ENCODE results near the gene RASA1. TPM values are rescaled to one million over a fixed set of nuclear protein-coding genes. Genes with fewer than 3 reads are reported as not detected.
"Not testable (repeated sequence)": the region's sequence is repeated elsewhere in the genome, so short reads cannot be mapped to it uniquely, and the experiment has no call there.

Gene RASA1
- total RNA-seq, 2 donors from 2014 or later, result 22.6 to 23.0 TPM

DNA sequence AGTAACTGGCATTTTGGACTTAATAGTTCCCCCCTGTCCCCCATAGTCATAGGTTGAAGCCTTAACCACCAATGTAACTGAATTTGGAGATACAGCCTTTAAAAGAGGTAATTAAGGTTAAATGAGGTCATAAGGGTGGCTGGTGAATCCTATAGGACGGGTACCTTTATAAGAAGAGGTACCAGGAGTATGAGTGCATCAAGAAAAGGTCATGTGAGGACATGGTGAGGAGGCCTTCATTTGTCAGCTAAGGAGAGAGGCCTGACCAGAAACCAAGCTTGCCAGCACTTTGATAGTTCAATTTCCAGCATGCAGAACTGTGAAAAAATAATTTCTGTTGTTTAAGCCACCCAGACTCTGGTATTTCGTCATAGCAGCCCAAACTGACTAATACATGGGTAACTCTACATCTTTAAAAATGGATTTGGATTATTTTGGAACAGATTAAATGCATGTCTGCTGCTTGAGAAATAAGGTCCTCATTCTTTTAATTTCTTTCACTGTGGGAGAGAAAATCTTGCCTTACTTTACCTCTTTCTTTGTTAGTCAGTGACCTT, 9.7 kb downstream of the RASA1 start:
- no peak for DNase-seq (ENCODE audit: low spot score)
- intact Hi-C loops (cut with DNase I), result no loop called here

DNA sequence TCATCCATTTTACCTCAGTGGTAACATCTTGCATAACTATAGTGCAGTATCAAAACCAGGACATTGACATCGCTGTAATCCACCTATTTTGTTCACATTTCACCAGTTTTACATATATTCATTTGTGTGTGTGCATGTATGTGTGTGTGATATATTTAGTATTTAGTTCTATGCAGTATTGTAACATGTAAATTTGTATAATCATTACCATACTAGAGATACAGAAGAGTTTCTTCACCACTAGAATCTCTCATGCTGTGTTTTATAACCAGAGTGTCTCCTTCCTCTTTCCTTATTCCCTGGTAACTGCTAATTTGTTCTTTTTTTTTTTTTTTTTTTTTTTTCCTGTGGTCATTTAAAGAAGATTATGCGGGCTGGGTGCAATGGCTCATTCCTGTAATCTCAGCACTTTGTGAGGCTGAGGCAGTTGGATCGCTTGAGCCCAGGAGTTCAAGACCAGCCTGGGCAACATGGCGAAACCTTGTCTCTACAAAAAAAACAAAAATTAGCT, 11.0 kb downstream of the RASA1 start:
- intact Hi-C loops (cut with DNase I), result no loop called here
- no peak for DNase-seq (ENCODE audit: low spot score)

DNA sequence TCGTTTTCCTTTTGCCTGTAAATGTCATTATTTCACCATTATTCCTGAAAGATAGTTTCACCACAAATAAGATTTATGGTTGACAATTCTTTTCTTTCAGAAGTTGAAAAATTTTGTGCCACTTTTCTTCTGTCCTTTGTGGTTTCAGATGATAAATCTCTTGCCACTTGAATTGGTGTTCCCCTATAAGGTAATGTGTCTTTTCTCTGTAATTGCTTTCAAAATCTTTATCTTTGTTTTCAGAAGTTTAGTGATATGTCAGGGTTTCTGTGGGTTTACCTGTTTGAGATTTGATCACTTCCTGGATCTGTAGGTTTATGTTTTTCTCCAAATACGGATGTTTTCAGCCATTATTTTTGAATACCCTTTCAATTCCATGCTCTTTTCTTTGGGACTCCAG, 14.6 kb downstream of the RASA1 start:
- DNase-seq (ENCODE audit: low spot score), result no peak
- intact Hi-C loops (cut with DNase I), result no loop called here

DNA sequence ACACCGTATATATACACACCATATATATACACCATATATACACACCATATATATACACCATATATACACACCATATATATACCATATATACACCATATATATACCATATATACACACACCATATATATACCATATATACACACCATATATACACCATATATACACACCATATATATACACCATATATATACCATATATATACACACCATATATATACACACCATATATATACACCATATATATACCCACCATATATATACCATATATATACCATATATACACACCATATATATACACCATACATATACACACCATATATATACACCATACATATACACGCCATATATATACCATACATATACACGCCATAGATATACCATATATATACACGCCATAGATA, 19.6 kb downstream of the RASA1 start:
- intact Hi-C loops (cut with DNase I); DNase-seq (ENCODE audit: low spot score): not testable (repeated sequence)

DNA sequence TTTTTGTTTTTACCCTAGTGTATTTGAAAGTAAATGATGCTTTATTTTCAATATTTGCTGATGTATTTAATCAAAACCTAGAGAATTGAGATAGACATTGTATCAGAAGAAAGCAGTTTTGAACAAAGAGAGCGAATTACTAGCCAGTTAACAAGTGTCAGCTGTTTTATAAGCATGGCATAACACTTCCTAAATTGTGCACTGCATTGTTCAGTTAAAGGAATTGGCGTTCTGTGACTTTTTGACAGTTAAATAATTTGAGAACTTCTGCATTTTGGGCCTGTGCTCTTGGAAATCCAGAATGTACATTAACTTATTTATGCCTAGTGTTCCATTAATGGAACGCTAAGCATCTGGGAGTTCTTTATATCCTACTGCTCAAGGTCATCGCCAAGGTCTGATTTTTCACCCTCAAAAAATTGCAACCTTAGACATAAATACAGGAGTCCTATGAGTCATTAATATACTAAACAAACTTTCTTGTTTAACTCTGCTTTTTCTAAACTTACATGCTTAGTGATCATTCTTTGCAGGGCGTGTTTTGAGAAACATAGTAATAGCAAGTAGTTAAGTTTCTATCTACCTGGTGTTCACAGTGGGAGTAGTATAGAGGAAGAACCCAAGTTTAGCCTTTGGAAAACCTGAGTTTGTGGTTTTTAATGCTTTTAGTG, 31.1 kb downstream of the RASA1 start:
- intact Hi-C loops (cut with DNase I), result no loop called here
- DNase-seq (ENCODE audit: low spot score), result no peak

DNA sequence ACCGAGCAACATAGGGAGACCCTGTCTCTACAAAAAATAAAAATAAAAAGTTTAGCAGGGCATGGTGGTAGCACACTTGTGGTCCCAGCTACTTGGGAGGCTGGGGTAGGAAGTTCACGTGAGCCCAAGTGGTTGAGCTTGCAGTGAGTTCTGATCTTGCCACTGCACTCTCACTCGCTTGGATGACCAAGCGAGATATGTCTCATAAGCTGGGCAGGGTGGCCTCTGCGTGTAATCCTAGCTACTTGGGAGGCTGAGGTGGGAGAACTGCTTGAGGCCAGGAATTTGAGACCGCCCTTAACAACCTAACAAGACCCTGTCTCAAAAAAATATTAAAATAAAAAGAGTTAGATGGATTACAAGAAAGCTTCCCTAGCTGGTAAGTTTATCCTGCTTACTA, 32.5 kb downstream of the RASA1 start:
- intact Hi-C loops (cut with DNase I), result no loop called here
- no peak for DNase-seq (ENCODE audit: low spot score)

DNA sequence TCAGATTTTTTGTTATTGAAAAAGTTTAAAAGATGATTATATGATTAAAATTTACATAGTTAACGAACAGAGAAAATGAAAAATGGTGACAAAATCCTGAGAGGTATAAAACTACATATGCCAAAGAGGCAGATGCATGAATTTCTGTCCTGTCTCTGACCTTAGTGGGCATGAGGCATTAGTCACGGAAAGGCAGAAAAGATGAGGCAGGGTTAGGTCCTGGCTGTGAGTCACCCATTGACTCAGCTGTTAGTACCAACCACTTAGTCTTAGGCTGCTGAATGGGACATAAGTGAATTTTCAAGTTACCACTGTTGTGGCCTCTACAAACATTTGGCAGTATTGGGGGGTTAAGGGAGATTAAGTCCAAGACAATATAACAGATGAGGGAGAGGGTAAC, 33.1 kb downstream of the RASA1 start:
- no peak for DNase-seq (ENCODE audit: low spot score)
- intact Hi-C loops (cut with DNase I), result no loop called here

DNA sequence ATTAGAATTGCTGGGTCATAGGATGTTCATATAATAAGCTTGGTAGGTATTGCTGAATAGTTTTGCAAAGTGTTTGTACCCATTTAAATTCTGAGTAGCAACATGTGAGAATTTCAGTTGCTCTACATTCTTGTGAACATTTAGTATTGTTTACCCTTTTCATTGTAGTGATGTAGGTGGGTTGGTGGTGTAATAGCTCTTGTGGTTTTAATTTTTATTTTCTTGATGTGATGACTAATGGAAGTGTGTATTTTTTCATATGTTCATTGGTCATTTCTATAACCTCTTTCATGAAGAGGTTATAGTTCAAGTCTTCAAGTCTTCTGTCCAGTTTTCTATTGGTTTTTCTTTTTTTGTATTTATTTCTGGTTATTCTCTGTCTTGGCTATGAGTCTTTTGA, 34.4 kb downstream of the RASA1 start:
- no peak for DNase-seq (ENCODE audit: low spot score)

DNA sequence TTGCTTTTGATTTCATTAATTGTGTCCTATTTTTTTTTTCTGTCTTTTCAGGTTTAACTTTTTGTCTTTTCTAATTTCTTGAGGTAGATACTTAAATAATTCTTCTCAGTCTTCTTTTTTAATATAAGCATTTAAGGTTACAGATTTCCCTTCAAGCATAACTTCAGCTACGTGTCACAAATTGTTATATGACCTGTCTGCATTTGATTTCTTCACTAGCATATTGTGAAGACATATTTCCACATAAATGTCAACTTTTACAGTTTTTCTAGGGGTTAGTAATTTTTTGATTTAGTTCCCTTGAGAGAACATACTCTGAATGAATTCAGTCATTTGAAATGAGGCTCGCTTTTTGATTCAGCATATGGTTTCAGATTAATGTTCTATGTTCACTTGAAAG, 35.6 kb downstream of the RASA1 start:
- DNase-seq (ENCODE audit: low spot score), result no peak
- intact Hi-C loops (cut with DNase I), result no loop called here

More for the DNA sequence above, 34.4 kb downstream of the RASA1 start:
- intact Hi-C loops (cut with DNase I), result no loop called here

DNA sequence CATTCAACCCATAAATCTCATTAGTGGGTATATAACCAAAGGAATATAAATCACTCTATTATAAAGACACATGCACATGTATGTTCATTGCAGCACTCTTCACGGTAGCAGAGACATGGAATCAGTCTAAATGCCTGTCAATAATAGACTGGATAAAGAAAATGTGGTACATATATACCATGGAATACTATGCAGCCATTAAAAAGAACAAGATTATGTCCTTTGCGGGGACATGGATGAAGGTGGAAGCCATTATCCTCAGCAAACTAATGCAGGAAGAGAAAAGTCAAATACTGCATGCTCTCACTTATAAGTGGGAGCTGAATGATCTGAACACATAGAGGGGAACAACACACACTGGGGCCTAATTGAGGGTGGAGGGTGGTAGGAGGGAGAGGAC, 38.4 kb downstream of the RASA1 start:
- DNase-seq (ENCODE audit: low spot score); intact Hi-C loops (cut with DNase I): not testable (repeated sequence)

DNA sequence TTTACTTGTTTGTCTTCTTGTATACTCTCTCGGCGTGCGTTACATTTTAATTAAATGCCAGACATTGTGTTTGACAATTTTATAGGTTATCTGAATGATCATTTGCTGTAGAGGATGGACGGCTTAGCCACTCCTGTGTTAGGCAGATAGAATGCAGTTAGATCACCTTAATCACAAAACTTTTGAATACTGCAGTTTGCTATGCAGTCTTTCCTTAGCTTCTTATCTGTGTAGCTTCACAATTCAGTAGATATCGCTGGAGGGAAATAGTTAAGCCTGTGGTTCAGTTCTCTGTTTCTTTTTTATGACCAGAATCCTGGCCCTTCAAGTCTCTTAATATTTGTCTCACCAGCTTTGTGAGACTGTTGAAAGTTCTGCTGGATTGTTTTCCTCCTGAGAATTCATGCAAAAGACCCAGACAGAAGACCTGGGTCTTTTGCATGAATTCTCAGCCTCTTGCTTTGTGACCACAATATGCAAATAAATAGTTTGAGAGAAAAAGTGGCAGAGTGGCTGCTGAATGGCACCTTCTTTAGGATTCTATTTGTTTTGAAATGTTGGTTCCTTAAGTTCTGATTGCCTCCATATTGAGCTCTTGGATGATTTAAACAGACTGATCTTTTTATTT, 40.2 kb downstream of the RASA1 start:
- intact Hi-C loops (cut with DNase I), result no loop called here
- DNase-seq (ENCODE audit: low spot score), result no peak

DNA sequence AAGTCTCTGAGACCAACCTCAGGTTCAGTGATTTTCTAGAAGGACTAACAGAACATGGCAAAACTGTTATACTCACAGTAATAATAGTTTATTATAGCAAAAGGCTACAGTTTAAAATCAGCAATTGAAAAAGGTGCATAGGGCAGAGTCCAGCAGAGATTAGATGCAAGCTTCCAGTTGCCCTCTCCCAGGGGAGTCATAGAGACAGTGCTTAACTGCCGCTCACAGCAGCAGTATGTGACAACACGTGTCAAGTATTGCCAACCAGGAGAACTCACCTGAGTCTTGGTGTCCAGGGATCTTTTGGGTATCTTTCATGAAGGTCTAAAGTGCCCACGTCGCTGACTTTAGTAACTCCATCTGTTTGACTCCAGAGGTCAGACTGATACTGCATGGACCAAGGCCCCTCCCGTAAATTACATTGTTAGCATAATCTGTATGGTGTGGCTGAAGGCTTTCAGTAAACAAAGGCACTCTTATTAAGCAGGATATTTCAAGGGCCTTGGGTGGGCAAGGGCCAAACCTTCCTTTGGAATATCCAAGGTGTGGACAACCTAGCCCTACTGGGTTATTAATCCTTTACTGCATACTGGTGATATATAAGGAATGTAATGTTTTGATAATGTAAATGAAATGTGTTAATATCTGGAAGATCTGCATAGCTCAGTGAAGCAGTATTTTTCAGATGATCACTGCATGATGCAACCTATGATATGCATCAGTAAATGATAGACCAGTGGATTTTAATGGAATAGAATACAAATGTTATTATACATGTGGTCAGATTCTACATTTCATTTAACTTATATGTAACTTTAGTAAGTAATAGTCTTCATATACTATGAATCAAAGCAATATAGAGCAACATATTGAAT, 44.0 kb downstream of the RASA1 start:
- DNase-seq (ENCODE audit: low spot score), result no peak

DNA sequence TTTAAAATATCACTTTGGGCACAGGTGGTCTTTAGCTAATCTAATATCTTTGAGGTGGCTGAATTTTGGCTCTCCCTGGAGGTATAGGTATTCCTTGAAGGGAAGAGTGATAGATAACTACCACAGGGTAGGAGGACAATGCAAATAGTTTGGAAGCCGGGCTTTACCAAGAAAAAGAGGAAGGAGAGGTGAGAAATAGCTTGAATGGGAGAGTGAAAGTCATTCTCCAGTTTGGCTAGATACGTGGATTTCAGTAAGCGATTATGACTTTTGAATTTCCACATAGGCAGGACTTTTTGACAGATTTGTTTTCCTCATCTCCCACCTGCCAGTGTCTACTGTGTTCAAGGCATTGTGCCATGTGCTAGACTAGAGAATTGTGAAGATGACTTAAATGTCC, 45.5 kb downstream of the RASA1 start:
- intact Hi-C loops (cut with DNase I), result no loop called here
- DNase-seq (ENCODE audit: low spot score), result no peak

More for the DNA sequence above, 44.0 kb downstream of the RASA1 start:
- intact Hi-C loops (cut with DNase I), result no loop called here

DNA sequence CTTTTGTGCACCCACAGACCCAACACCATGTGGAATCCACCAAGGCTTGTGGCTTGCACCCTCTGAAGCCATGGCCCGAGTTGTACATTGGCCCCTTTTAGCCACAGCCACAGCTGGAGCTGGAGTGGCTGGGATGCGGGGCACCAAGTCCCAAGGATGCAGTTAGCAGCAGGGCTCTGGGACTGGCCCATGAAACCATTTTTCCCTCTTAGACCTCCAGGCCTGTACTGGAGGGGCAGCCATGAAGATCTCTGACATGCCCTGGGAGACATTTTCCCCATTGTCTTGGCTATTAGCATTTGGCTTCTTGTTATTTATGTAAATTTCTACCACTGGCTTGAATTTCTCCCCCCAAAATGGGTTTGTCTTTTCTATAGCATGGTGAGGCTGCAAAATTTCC, 51.8 kb downstream of the RASA1 start:
- intact Hi-C loops (cut with DNase I), result loop anchor here in 1 of 2 donors (5.0 kb wide), 1 partner anchor 1858 kb away; no protein-coding TSS in a partner anchor
- no peak for DNase-seq (ENCODE audit: low spot score)

DNA sequence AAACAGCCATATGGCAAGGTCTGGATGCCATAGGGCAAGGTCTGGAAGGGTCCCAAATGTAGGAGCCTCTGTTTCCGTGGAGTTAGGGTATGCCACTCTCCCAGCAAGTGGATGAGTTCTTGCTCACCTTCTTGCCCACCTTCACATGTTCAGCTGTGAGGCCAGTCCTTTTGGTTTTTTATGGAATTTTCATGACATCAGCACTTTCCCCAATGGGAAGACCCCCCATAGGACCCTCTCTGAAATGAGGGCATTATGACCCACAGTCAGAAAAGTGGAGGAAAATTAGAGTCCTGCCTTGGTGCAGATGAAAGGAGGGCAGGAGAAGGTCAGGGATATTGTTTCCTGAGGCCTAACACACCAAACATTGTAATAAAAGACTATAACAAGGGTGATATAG, 53.9 kb downstream of the RASA1 start:
- no peak for DNase-seq (ENCODE audit: low spot score)
- intact Hi-C loops (cut with DNase I), result loop anchor here in 1 of 2 donors (2.0 kb wide), 1 partner anchor 15 kb away; no protein-coding TSS in a partner anchor

DNA sequence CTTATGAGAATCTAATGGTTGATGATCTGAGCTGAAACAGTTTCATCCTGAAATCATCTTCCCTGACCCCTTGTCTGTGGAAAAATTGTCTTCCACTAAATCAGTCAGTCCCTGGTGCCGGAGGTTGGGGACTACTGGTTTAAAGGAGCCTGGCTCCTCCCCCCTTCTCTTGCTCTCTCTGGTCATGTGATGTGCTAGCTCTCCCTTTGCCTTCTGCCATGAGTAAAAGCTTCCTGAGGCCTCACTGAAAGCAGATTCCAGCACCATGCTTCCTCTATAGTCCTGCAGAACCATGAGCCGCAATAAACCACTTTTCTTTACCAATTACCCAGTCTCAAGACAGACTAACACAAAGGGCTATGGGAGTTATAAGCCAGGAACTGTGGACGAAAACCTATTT, 54.7 kb downstream of the RASA1 start:
- no peak for DNase-seq (ENCODE audit: low spot score)
- intact Hi-C loops (cut with DNase I), result loop anchor here in 1 of 2 donors (2.0 kb wide), 1 partner anchor 14 kb away; no protein-coding TSS in a partner anchor

DNA sequence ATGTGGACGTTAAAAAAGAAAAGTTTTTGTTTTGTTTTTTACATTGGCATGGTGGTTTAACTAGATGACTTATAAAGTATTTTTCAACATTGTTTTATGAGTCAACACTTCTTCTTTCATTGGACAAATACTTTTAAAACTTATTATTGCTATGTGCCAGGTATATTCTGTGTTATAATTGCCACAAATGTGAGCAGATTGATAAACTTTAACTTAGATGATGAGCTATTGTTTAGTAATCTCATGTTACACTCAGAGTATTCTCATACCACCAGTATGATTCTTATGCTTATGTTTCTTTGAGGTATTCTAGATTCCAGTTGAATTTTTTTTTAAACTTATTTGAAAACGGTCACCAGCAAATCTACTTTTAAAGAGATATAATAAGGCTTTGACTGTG, 60.3 kb downstream of the RASA1 start:
- intact Hi-C loops (cut with DNase I), result no loop called here
- no peak for DNase-seq (ENCODE audit: low spot score)

DNA sequence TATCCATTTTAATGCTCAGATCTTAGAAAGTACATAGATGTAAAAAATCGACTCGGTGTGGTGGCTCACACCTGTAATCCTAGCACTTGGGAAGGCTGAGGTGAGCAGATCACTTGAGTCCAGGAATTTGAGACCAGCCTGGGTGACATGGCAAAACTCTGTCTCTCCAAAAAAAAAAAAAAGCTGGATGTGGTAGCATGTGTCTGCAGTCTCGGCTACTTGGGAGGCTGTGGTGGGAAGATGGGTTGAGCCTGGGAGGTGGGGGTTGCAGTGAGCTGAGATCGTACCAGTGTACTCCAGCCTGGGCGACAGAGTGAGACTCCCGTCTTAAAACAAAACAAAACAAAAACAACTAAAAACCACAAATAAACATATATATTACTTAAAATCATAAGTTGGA, 61.4 kb downstream of the RASA1 start:
- no peak for DNase-seq (ENCODE audit: low spot score)
- intact Hi-C loops (cut with DNase I), result no loop called here

DNA sequence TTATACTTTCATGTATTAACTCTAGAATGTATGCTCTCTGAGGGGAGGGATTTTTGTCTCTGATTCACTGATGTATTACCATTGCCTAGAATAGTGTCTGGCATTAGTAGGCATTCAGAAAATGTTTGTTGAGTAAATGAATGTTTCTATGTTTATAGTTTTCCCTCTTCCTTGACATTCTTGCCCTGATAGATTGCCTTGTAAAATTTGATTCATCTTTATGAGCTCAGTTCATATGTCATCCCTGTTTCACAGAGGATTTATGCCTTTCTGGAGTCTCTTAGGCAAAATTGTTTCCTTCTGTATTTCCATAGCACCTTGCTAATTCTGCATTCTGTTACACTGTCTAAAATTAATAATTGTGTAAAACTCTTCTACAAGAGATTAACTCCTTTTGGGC, 72.3 kb downstream of the RASA1 start:
- intact Hi-C loops (cut with DNase I), result no loop called here

DNA sequence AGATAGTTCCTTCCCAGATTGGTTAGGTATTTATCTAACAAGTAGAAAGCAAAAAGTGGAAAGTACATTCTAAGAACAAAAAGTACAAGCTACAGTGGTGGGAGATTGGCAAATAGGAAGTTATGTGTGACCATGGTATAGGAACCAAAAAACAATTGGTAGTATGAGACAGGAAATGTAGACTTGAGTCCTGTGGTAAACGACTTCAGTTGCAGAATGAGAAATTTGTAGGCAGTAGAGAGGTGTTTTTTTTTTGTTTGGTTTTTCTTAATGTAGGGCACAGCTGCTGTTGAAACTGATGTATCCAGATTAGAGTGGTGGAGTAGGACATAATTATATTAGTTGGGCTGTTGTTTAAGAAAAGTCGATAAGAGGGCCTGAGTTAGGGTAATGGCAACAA, 73.0 kb downstream of the RASA1 start:
- DNase-seq (ENCODE audit: low spot score), result no peak
- intact Hi-C loops (cut with DNase I), result no loop called here

More for the DNA sequence above, 72.3 kb downstream of the RASA1 start:
- DNase-seq (ENCODE audit: low spot score), result no peak

Measured in posterior vena cava (tissue), 2 donors.